ENCODE results near the gene CLDN9.

GRCh38 chr16:3013491-3013951, 798 bp downstream of the CLDN9 start:
- TF ChIP-seq CTCF (IDR thresholded peaks at IDR 0.05) (no peak), POLR2A (IDR thresholded peaks at IDR 0.05) (no peak), EP300 (IDR thresholded peaks at IDR 0.05) (no peak), POLR2AphosphoS5 (IDR thresholded peaks at IDR 0.05) (no peak)

All from sigmoid colon (tissue), 4 donors.